ENCODE data around the gene TMF1. TPM values are rescaled to one million over a fixed set of nuclear protein-coding genes. Genes with fewer than 3 reads are reported as not detected.

Gene TMF1
- polyA plus RNA-seq, 4 donors = 9.5 to 40.8 (median 11.4) TPM

DNA sequence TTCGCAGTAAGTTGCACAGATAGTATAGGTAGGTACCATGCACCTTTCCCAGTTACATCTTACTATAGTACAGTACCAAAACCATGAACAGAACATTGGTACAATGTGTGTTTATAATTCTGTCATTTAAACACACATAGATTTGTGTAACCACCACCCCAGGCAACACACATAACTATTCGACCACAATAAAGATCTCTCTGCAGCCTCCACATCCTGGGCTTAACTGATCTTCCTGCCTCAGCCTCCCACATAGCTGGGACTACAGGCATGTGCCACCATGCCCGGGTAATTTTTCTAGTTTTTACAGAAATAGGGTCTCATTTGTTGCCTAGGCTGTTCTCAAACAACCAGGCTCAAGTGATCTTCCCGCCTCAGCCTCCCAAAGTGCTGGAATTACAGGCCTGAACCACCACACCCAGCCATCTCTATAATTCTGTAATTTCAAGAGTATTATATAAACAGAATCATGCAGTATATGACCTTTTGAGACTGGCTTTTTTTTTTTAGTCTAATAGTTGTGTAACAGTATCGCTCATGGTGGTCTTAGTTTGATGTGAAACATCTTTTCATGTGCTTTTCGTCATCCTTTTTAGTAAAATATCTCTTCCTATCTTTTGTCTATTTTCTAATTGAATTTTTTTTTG, 13.3 kb upstream of the TMF1 start:
- Histone ChIP-seq H3K4me1 (ENCODE audit: control insufficient read depth in 3 of 3, insufficient read depth in 2 of 3, low read depth in 1 of 3, low read length in 2 of 3) (no peaks in the 10 kb centered on the region), H3K27me3 (ENCODE audit: control insufficient read depth in 3 of 3, insufficient read depth in 3 of 3, low read length in 3 of 3) (no peaks in the 10 kb centered on the region), H3K4me3 (ENCODE audit: low read depth in 1 of 3, low read length in 3 of 3) (no peak overlapping the region), H3K27ac (ENCODE audit: low read depth in 1 of 3, low read length in 2 of 3) (no peak overlapping the region), H3K36me3 (ENCODE audit: control insufficient read depth in 3 of 3, insufficient read depth in 2 of 3, low read depth in 1 of 3, low read length in 3 of 3) (peaks cover 0 to 25% (median 4%) of the 10 kb centered on the region in 3 donors), H3K9me3 (ENCODE audit: control insufficient read depth in 2 of 2, insufficient read depth in 1 of 2, low read depth in 1 of 2, low read length in 1 of 2) (no peaks in the 10 kb centered on the region)
- 77 to 87% (median 79%) methylated on average over 6 of the region's 6 CpGs for WGBS, 3 donors
- FAIRE-seq (no peak), DNase-seq (no peak)

- no peaks in the 10 kb centered on the region for H3K4me1 ChIP-seq (ENCODE audit: control insufficient read depth in 3 of 3, insufficient read depth in 2 of 3, low read depth in 1 of 3, low read length in 2 of 3)
- DNase-seq (peak in 1 of 2 donors; percentile 17), FAIRE-seq (no peak)
- H3K36me3 ChIP-seq (ENCODE audit: control insufficient read depth in 3 of 3, insufficient read depth in 2 of 3, low read depth in 1 of 3, low read length in 3 of 3) = peaks cover 4 to 23% (median 5%) of the 10 kb centered on the region in 3 donors
- H3K27me3 ChIP-seq (ENCODE audit: control insufficient read depth in 3 of 3, insufficient read depth in 3 of 3, low read length in 3 of 3) = no peaks in the 10 kb centered on the region
- WGBS, 3 donors = 73 to 93% (median 78%) methylated on average over 2 of the region's 2 CpGs
- no peaks in the 10 kb centered on the region for H3K9me3 ChIP-seq (ENCODE audit: control insufficient read depth in 2 of 2, insufficient read depth in 1 of 2, low read depth in 1 of 2, low read length in 1 of 2)
- no peak overlapping the region for H3K27ac ChIP-seq (ENCODE audit: low read depth in 1 of 3, low read length in 2 of 3)
- no peak overlapping the region for H3K4me3 ChIP-seq (ENCODE audit: low read depth in 1 of 3, low read length in 3 of 3)
Observed at GRCh38 chr3:69063636-69064035, 11.5 kb upstream of the TMF1 start.

- no peak overlapping the region for H3K4me3 ChIP-seq (ENCODE audit: low read depth in 1 of 3, low read length in 3 of 3)
- peak overlapping the region in 1 of 3 donors; percentile 35 for H3K27ac ChIP-seq (ENCODE audit: low read depth in 1 of 3, low read length in 2 of 3)
- no peaks in the 10 kb centered on the region for H3K9me3 ChIP-seq (ENCODE audit: control insufficient read depth in 2 of 2, insufficient read depth in 1 of 2, low read depth in 1 of 2, low read length in 1 of 2)
- FAIRE-seq = no peak
- no peaks in the 10 kb centered on the region for H3K4me1 ChIP-seq (ENCODE audit: control insufficient read depth in 3 of 3, insufficient read depth in 2 of 3, low read depth in 1 of 3, low read length in 2 of 3)
- H3K36me3 ChIP-seq (ENCODE audit: control insufficient read depth in 3 of 3, insufficient read depth in 2 of 3, low read depth in 1 of 3, low read length in 3 of 3) = peaks cover 4 to 18% (median 7%) of the 10 kb centered on the region in 3 donors
- no peak for DNase-seq
- H3K27me3 ChIP-seq (ENCODE audit: control insufficient read depth in 3 of 3, insufficient read depth in 3 of 3, low read length in 3 of 3) = no peaks in the 10 kb centered on the region
Observed at GRCh38 chr3:69059688-69060087, 7.6 kb upstream of the TMF1 start.

DNA sequence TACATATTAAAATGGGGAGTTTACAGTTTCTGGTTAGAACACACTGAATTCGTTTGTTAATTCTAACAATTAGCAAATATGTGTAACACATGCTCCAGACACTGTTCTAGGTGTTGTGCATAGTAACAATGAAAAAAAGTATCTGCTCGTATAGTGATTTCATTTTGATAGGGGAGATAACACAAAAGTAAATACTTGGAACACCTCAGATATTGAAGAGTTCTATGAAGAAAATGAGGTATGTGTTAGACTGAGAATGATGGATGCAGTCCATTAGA, 6.8 kb upstream of the TMF1 start:
- no peak overlapping the region for H3K4me3 ChIP-seq (ENCODE audit: low read depth in 1 of 3, low read length in 3 of 3)
- no peak for DNase-seq
- no peaks in the 10 kb centered on the region for H3K4me1 ChIP-seq (ENCODE audit: control insufficient read depth in 3 of 3, insufficient read depth in 2 of 3, low read depth in 1 of 3, low read length in 2 of 3)
- H3K36me3 ChIP-seq (ENCODE audit: control insufficient read depth in 3 of 3, insufficient read depth in 2 of 3, low read depth in 1 of 3, low read length in 3 of 3) = peaks cover 4 to 21% (median 7%) of the 10 kb centered on the region in 3 donors
- no peaks in the 10 kb centered on the region for H3K9me3 ChIP-seq (ENCODE audit: control insufficient read depth in 2 of 2, insufficient read depth in 1 of 2, low read depth in 1 of 2, low read length in 1 of 2)
- H3K27ac ChIP-seq (ENCODE audit: low read depth in 1 of 3, low read length in 2 of 3) = peak overlapping the region in 2 of 3 donors; percentile 41 to 82
- H3K27me3 ChIP-seq (ENCODE audit: control insufficient read depth in 3 of 3, insufficient read depth in 3 of 3, low read length in 3 of 3) = no peaks in the 10 kb centered on the region
- 83 to 90% (median 84%) methylated on average over 2 of the region's 2 CpGs for WGBS, 3 donors
- FAIRE-seq = no peak

DNA sequence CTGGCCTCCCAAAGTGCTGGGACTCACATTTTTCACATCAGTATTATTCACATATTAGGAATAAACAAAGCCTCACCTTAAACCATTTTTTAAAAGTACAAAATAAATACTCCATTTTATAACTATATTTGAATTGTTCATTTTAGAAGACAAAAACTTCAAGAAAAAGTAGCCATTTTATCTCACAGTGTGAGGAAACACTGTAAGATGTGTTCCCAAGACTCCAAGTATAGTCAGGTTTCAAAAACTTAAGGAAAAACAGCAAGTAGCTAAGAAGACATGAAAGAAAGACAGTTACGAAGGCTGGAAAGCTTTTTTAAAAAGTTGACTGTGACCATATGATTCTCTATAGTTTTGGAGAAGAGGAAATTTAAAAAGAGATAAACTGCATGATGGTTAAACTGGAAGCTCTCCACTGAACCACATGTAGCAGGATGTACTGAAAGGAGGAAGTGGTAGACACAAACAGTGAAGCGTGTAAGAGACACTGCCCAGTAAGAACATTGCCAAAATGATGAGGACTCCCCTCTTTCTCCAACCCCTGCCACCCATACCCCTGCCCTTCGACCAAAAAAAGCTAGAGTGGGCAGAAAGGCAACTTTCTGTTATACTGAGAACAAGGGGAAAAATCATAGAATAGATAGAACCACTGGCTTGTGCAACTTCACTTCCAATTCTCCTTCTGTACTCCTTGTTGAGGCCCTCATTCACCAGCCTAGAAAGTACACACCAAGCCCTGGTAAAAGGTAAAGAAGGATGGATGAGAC, 6.2 kb upstream of the TMF1 start:
- DNase-seq (peak in 1 of 2 donors; percentile 49), FAIRE-seq (no peak)
- WGBS, 3 donors = 65 to 87% (median 71%) methylated on average over 3 of the region's 3 CpGs
- Histone ChIP-seq H3K27me3 (ENCODE audit: control insufficient read depth in 3 of 3, insufficient read depth in 3 of 3, low read length in 3 of 3) (no peaks in the 10 kb centered on the region), H3K9me3 (ENCODE audit: control insufficient read depth in 2 of 2, insufficient read depth in 1 of 2, low read depth in 1 of 2, low read length in 1 of 2) (no peaks in the 10 kb centered on the region), H3K36me3 (ENCODE audit: control insufficient read depth in 3 of 3, insufficient read depth in 2 of 3, low read depth in 1 of 3, low read length in 3 of 3) (peaks cover 4 to 21% (median 7%) of the 10 kb centered on the region in 3 donors), H3K4me3 (ENCODE audit: low read depth in 1 of 3, low read length in 3 of 3) (no peak overlapping the region), H3K27ac (ENCODE audit: low read depth in 1 of 3, low read length in 2 of 3) (peak overlapping the region in 2 of 3 donors; percentile 41 to 82), H3K4me1 (ENCODE audit: control insufficient read depth in 3 of 3, insufficient read depth in 2 of 3, low read depth in 1 of 3, low read length in 2 of 3) (no peaks in the 10 kb centered on the region)

DNA sequence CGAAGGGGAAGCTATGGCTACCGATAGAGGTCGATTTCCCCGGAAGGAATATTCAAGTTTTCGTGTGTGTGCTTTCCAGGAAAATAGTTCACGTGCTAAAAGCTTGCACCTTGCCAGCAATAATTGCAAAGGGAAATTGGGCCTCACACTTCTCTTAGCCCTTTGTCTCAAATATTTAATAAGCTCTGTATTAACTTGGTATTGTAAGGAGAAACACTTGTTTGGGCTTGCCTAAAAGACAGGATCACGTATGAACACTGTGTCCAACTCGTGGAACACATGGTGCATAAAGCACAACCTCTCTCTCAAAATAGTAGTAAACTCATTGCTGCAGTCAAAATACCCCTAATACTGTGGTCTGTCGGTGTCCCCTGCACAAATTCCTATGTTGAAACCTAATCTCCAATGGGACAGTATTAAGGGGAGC, 352 bp upstream of the TMF1 start:
- Histone ChIP-seq H3K4me1 (ENCODE audit: control insufficient read depth in 3 of 3, insufficient read depth in 2 of 3, low read depth in 1 of 3, low read length in 2 of 3) (peaks cover 1 to 7% (median 5%) of the 10 kb centered on the region in 3 donors), H3K36me3 (ENCODE audit: control insufficient read depth in 3 of 3, insufficient read depth in 2 of 3, low read depth in 1 of 3, low read length in 3 of 3) (peaks cover 4 to 8% (median 5%) of the 10 kb centered on the region in 3 donors), H3K9me3 (ENCODE audit: control insufficient read depth in 2 of 2, insufficient read depth in 1 of 2, low read depth in 1 of 2, low read length in 1 of 2) (no peaks in the 10 kb centered on the region), H3K27me3 (ENCODE audit: control insufficient read depth in 3 of 3, insufficient read depth in 3 of 3, low read length in 3 of 3) (no peaks in the 10 kb centered on the region), H3K4me3 (ENCODE audit: low read depth in 1 of 3, low read length in 3 of 3) (peak overlapping the region in 2 of 3 donors; percentile 40 to 85), H3K27ac (ENCODE audit: low read depth in 1 of 3, low read length in 2 of 3) (peak overlapping the region; percentile 66 to 95 (median 90))
- FAIRE-seq (no peak), DNase-seq (no peak)
- 11 to 12% (median 11%) methylated on average over 9 of the region's 9 CpGs for WGBS, 3 donors

- 89 to 94% (median 93%) methylated on average over 2 of the region's 2 CpGs for WGBS, 3 donors
- H3K9me3 ChIP-seq (ENCODE audit: control insufficient read depth in 2 of 2, insufficient read depth in 1 of 2, low read depth in 1 of 2, low read length in 1 of 2) = no peaks in the 10 kb centered on the region
- no peaks in the 10 kb centered on the region for H3K27me3 ChIP-seq (ENCODE audit: control insufficient read depth in 3 of 3, insufficient read depth in 3 of 3, low read length in 3 of 3)
- no peak overlapping the region for H3K4me3 ChIP-seq (ENCODE audit: low read depth in 1 of 3, low read length in 3 of 3)
- peaks cover 5 to 11% (median 11%) of the 10 kb centered on the region in 3 donors for H3K36me3 ChIP-seq (ENCODE audit: control insufficient read depth in 3 of 3, insufficient read depth in 2 of 3, low read depth in 1 of 3, low read length in 3 of 3)
- peaks cover 1 to 7% (median 5%) of the 10 kb centered on the region in 3 donors for H3K4me1 ChIP-seq (ENCODE audit: control insufficient read depth in 3 of 3, insufficient read depth in 2 of 3, low read depth in 1 of 3, low read length in 2 of 3)
- H3K27ac ChIP-seq (ENCODE audit: low read depth in 1 of 3, low read length in 2 of 3) = peak overlapping the region in 1 of 3 donors; percentile 20
- FAIRE-seq (no peak), DNase-seq (no peak)
Observed at GRCh38 chr3:69048990-69049389, 3.1 kb downstream of the TMF1 start.

DNA sequence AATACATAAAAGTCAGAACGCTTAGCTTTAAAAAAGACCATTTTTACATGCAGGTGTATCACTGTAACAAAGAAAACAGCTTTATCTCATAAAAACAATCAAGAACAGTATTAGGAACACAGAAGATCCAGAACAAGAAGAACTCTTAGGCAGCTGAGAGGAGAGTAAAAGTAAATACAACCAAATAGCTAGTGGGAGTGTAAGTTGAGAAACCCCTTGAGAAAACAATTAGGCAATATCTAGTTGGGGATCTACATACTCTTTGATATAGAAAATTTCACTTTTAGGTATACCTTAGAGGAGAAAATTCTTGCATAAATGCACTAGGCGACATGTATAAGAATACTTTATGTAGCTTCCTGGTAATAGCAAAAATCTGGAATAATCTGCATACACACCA, 7.5 kb downstream of the TMF1 start:
- H3K4me1 ChIP-seq (ENCODE audit: control insufficient read depth in 3 of 3, insufficient read depth in 2 of 3, low read depth in 1 of 3, low read length in 2 of 3) = peaks cover 0 to 1% (median 0%) of the 10 kb centered on the region in 3 donors
- H3K27me3 ChIP-seq (ENCODE audit: control insufficient read depth in 3 of 3, insufficient read depth in 3 of 3, low read length in 3 of 3) = no peaks in the 10 kb centered on the region
- 93 to 95% (median 94%) methylated on average over 2 of the region's 2 CpGs for WGBS, 3 donors
- H3K4me3 ChIP-seq (ENCODE audit: low read depth in 1 of 3, low read length in 3 of 3) = no peak overlapping the region
- H3K9me3 ChIP-seq (ENCODE audit: control insufficient read depth in 2 of 2, insufficient read depth in 1 of 2, low read depth in 1 of 2, low read length in 1 of 2) = no peaks in the 10 kb centered on the region
- no peak for DNase-seq
- no peak overlapping the region for H3K27ac ChIP-seq (ENCODE audit: low read depth in 1 of 3, low read length in 2 of 3)
- FAIRE-seq = no peak
- peaks cover 10 to 19% (median 18%) of the 10 kb centered on the region in 3 donors for H3K36me3 ChIP-seq (ENCODE audit: control insufficient read depth in 3 of 3, insufficient read depth in 2 of 3, low read depth in 1 of 3, low read length in 3 of 3)

All from small intestine (tissue), 7 donors.